Measurements from ENCODE around the gene DHRSX.
A peak's percentile ranks its signal among the peaks of the same experiment; 100 is the strongest.
"Not testable (repeated sequence)": the region's sequence is repeated elsewhere in the genome, so short reads cannot be mapped to it uniquely, and the experiment has no call there.

The DHRSX gene

GRCh38 chrX:2315434-2315833, 185.3 kb downstream of the DHRSX start:
- DNase-seq (ENCODE audit: insufficient read length, low spot score) (no peak), FAIRE-seq (no peak)
- no peak for TF ChIP-seq CTCF (IDR thresholded peaks at IDR 0.05; ENCODE audit: insufficient read depth, missing control alignments)

DNA sequence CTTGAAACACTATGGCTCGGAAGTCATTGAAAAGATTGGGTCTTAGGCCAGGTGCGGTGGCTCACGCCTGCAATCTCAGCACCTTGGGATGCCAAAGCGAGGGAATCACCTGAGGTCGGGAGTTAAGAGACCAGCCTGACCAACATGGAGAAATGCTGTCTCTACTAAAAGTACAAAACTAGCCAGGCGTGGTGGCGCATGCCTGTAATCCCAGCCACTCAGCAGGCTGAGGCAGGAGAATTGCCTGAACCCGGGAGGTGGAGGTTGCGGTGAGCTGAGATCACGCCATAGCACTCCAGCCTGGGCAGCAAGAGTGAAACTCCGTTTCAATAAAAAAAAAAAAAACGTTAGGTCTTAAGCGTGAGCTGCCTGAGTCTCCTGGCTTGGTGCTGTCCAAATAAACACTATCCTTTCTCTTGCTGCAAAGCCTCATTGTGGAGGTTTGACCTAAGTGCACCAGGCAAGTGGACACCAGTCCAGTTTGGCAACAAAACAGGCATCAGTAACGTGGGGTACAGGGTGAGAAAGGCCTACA, 185.9 kb downstream of the DHRSX start:
- TF ChIP-seq CTCF (IDR thresholded peaks at IDR 0.05; ENCODE audit: insufficient read depth, missing control alignments) = no peak
- DNase-seq (ENCODE audit: insufficient read length, low spot score) (no peak), FAIRE-seq (no peak)

DNA sequence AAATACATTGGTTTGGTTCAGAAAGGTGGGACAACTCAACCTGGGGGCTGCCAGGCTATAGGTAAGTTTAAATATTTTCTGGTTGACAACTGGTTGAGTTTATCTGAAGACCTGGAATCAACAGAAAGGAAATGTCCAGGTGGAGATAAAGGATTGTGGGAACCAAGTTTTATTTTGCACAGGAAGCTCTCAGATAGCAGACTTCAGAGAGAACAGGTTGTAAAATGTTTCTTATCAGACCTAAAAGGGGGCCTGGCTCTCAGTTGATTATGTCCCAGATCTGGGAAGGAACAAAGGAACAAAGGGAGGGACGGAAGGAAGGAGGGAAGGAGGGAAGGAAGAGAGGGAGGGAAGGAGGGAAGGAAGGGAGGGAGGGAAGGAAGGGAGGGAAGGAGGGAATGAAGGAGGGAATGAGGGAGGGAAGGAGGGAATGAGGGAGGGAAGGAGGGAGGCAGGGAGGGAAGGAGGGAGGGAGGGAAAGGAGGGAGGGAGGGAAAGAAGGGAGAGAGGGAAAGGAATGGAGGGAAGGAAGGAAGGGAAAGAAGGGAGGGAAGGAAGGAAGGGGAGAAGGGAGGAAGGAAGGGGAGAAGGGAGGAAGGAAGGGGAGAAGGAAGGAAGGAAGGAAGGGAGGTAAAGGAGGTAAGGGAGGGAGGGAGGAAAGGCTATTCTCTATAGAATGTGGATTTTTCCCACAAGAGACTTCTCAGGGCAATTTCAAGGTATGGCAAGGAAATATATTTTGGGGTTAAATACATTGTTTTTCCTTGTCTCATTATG, 186.7 kb downstream of the DHRSX start:
- FAIRE-seq = peak; percentile 56
- no peak for DNase-seq (ENCODE audit: insufficient read length, low spot score)
- no peak for TF ChIP-seq CTCF (IDR thresholded peaks at IDR 0.05; ENCODE audit: insufficient read depth, missing control alignments)

GRCh38 chrX:2312061-2312591, 188.7 kb downstream of the DHRSX start:
- not testable (repeated sequence) for FAIRE-seq; DNase-seq (ENCODE audit: insufficient read length, low spot score)

GRCh38 chrX:2311501-2311900, 189.3 kb downstream of the DHRSX start:
- no peak for TF ChIP-seq CTCF (IDR thresholded peaks at IDR 0.05; ENCODE audit: insufficient read depth, missing control alignments)
- FAIRE-seq = no peak
- DNase-seq (ENCODE audit: insufficient read length, low spot score) = no peak

GRCh38 chrX:2301901-2302300, 198.9 kb downstream of the DHRSX start:
- TF ChIP-seq CTCF (IDR thresholded peaks at IDR 0.05; ENCODE audit: insufficient read depth, missing control alignments) = no peak
- DNase-seq (ENCODE audit: insufficient read length, low spot score) = no peak
- no peak for FAIRE-seq

DNA sequence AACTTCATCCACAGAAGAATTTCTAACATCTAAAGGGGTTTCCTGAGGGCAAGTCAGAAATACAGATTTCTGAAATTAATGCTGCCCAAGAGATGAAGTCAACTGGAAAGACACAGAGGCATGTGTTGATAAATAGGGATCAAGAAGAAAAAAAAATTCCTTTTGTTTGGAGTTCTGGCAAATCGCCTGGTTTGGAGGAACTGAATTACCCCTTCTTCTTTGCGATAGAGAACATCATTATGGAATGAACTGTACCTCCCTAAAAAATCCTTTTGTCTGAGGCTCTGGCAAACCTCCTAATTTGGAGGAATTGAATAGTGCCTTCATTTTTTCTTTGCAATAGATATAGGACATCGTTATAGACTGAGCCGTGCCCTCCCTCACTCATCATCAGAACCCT, 200.9 kb downstream of the DHRSX start:
- FAIRE-seq (no peak), DNase-seq (ENCODE audit: insufficient read length, low spot score) (no peak)
- no peak for TF ChIP-seq CTCF (IDR thresholded peaks at IDR 0.05; ENCODE audit: insufficient read depth, missing control alignments)
